ENCODE measurements around the gene CFAP73.
A peak's percentile ranks its signal among the peaks of the same experiment; 100 is the strongest.

Gene CFAP73

GRCh38 chr12:113143959-113144358, 5.6 kb upstream of the CFAP73 start:
- no peaks in the 10 kb centered on the region for H3K79me2 ChIP-seq
- H3K9ac ChIP-seq = no peak overlapping the region
- H3K27me3 ChIP-seq (ENCODE audit: control insufficient read depth, insufficient read depth, low read length) = no peaks in the 10 kb centered on the region
- no peak overlapping the region for H3K27ac ChIP-seq
- no peak overlapping the region for H2AFZ ChIP-seq
- TF ChIP-seq, protein P1, sequence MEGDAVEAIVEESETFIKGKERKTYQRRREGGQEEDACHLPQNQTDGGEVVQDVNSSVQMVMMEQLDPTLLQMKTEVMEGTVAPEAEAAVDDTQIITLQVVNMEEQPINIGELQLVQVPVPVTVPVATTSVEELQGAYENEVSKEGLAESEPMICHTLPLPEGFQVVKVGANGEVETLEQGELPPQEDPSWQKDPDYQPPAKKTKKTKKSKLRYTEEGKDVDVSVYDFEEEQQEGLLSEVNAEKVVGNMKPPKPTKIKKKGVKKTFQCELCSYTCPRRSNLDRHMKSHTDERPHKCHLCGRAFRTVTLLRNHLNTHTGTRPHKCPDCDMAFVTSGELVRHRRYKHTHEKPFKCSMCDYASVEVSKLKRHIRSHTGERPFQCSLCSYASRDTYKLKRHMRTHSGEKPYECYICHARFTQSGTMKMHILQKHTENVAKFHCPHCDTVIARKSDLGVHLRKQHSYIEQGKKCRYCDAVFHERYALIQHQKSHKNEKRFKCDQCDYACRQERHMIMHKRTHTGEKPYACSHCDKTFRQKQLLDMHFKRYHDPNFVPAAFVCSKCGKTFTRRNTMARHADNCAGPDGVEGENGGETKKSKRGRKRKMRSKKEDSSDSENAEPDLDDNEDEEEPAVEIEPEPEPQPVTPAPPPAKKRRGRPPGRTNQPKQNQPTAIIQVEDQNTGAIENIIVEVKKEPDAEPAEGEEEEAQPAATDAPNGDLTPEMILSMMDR (IDR thresholded peaks at IDR 0.05) = no peak
- no peaks in the 10 kb centered on the region for H3K36me3 ChIP-seq (ENCODE audit: control insufficient read depth, insufficient read depth, low read length)
- no peak overlapping the region for H3K4me2 ChIP-seq (ENCODE audit: low read length)
- H3K4me1 ChIP-seq = peaks cover 43% of the 10 kb centered on the region
- no peaks in the 10 kb centered on the region for H3K9me3 ChIP-seq (ENCODE audit: control insufficient read depth, low read length)
- H3K4me3 ChIP-seq (ENCODE audit: low read depth, low read length) = no peak overlapping the region

GRCh38 chr12:113144806-113145205, 4.7 kb upstream of the CFAP73 start:
- H3K9ac ChIP-seq = no peak overlapping the region
- TF ChIP-seq, protein P1 (IDR thresholded peaks at IDR 0.05) = no peak

GRCh38 chr12:113145720-113146551, 3.6 kb upstream of the CFAP73 start:
- Histone ChIP-seq H3K9me3 (ENCODE audit: control insufficient read depth, low read length) (no peaks in the 10 kb centered on the region), H2AFZ (peak overlapping the region; percentile 22), H3K4me3 (ENCODE audit: low read depth, low read length) (no peak overlapping the region), H3K27me3 (ENCODE audit: control insufficient read depth, insufficient read depth, low read length) (no peaks in the 10 kb centered on the region), H3K79me2 (no peaks in the 10 kb centered on the region), H3K4me2 (ENCODE audit: low read length) (no peak overlapping the region), H3K27ac (peak overlapping the region; percentile 49), H3K9ac (no peak overlapping the region), H3K4me1 (peaks cover 31% of the 10 kb centered on the region), H3K36me3 (ENCODE audit: control insufficient read depth, insufficient read depth, low read length) (no peaks in the 10 kb centered on the region)
- TF ChIP-seq, protein P1 (IDR thresholded peaks at IDR 0.05) = no peak

More at GRCh38 chr12:113144806-113145205, 4.7 kb upstream of the CFAP73 start:
- H3K4me3 ChIP-seq (ENCODE audit: low read depth, low read length) = no peak overlapping the region
- H3K4me1 ChIP-seq = peaks cover 39% of the 10 kb centered on the region
- H3K27me3 ChIP-seq (ENCODE audit: control insufficient read depth, insufficient read depth, low read length) = no peaks in the 10 kb centered on the region
- no peaks in the 10 kb centered on the region for H3K36me3 ChIP-seq (ENCODE audit: control insufficient read depth, insufficient read depth, low read length)
- H3K79me2 ChIP-seq = no peaks in the 10 kb centered on the region
- no peak overlapping the region for H3K27ac ChIP-seq
- H3K4me2 ChIP-seq (ENCODE audit: low read length) = no peak overlapping the region
- no peak overlapping the region for H2AFZ ChIP-seq
- H3K9me3 ChIP-seq (ENCODE audit: control insufficient read depth, low read length) = no peaks in the 10 kb centered on the region

- Histone ChIP-seq H3K27me3 (ENCODE audit: control insufficient read depth, insufficient read depth, low read length) (no peaks in the 10 kb centered on the region), H3K9ac (no peak overlapping the region), H3K27ac (no peak overlapping the region), H2AFZ (no peak overlapping the region), H3K4me3 (ENCODE audit: low read depth, low read length) (no peak overlapping the region), H3K79me2 (no peaks in the 10 kb centered on the region), H3K36me3 (ENCODE audit: control insufficient read depth, insufficient read depth, low read length) (no peaks in the 10 kb centered on the region), H3K4me1 (peaks cover 21% of the 10 kb centered on the region), H3K9me3 (ENCODE audit: control insufficient read depth, low read length) (no peaks in the 10 kb centered on the region), H3K4me2 (ENCODE audit: low read length) (no peak overlapping the region)
- TF ChIP-seq, protein P1 (IDR thresholded peaks at IDR 0.05) = no peak
These were observed 2.5 kb upstream of the CFAP73 start for GRCh38 chr12:113146999-113147398.

- no peak overlapping the region for H2AFZ ChIP-seq
- no peak overlapping the region for H3K4me2 ChIP-seq (ENCODE audit: low read length)
- H3K9ac ChIP-seq = no peak overlapping the region
- no peaks in the 10 kb centered on the region for H3K79me2 ChIP-seq
- no peaks in the 10 kb centered on the region for H3K27me3 ChIP-seq (ENCODE audit: control insufficient read depth, insufficient read depth, low read length)
- peaks cover 8% of the 10 kb centered on the region for H3K4me1 ChIP-seq
- TF ChIP-seq, protein P1 (IDR thresholded peaks at IDR 0.05) = no peak
- no peaks in the 10 kb centered on the region for H3K36me3 ChIP-seq (ENCODE audit: control insufficient read depth, insufficient read depth, low read length)
- no peak overlapping the region for H3K4me3 ChIP-seq (ENCODE audit: low read depth, low read length)
- H3K27ac ChIP-seq = no peak overlapping the region
- no peaks in the 10 kb centered on the region for H3K9me3 ChIP-seq (ENCODE audit: control insufficient read depth, low read length)
These were observed 2.1 kb downstream of the CFAP73 start for GRCh38 chr12:113151655-113152054.

Measured in parathyroid adenoma (tissue), 2 donors.